ENCODE measurements around the gene UBE2D4. TPM values are rescaled to one million over a fixed set of nuclear protein-coding genes. Genes with fewer than 3 reads are reported as not detected.
"Not testable (repeated sequence)": the region's sequence is repeated elsewhere in the genome, so short reads cannot be mapped to it uniquely, and the experiment has no call there.

Gene UBE2D4
- total RNA-seq, 2 donors from 2014 or later: 6.7 to 9.0 TPM

DNA sequence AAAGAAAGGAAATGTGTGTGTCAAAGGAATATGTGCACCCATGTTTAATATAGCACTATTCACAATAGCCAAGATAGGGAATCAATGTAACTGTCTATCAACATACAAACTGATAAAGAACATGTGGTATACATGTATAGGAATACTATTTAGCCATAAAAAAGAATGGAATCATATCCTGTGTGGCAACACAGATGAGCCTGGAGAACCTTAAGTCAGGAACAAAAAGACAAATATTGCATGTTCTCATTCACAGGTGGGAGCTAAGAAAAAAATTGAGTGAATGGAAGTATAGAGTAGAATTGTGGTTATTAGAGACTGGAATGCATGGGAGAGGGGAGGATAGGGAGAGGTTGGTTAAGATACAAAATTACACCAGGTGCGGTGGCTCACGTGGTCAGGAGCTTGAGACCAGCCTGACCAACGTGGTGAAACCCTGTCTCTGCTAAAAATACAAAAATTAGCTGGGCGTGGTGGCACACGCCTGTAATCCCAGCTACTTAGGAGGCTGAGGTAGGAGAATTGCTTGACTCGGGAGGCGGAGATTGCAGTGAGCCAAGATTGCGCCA, 30.3 kb upstream of the UBE2D4 start:
- Mint-ChIP-seq H3K4me1 (ENCODE audit: low read depth) (peaks cover 23% of the 10 kb centered on the region), H3K36me3 (ENCODE audit: insufficient read depth in 2 of 2) (peaks cover 1 to 3% of the 10 kb centered on the region in 2 donors)

DNA sequence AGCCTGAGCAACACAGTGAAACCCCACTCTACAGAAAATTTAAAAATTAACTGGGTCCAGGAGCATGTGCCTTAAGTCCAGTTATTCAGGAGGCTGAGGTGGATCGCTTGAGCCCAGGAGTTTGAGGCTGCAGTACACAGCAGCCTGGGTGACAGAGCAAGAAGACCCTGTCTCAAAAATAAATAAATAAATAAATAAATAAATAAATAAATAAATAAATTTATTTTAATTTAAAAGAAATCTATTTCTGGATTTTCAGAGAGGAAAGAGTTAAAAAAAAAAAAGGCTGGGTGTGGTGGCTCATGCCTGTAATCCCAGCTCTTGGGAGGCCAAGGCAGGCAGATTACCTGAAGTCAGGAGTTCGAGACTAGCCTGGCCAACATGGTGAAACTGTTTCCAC, 27.7 kb upstream of the UBE2D4 start:
- not testable (repeated sequence) for H3K27ac Mint-ChIP-seq; ATAC-seq (replicated peaks in 1 of 2); DNase-seq; H3K9me3 Mint-ChIP-seq; H3K4me3 Mint-ChIP-seq; H3K36me3 Mint-ChIP-seq (ENCODE audit: insufficient read depth in 2 of 2); H3K27me3 Mint-ChIP-seq (ENCODE audit: low read depth)
- peaks cover 19% of the 10 kb centered on the region for H3K4me1 Mint-ChIP-seq (ENCODE audit: low read depth)

More for the DNA sequence above, 30.3 kb upstream of the UBE2D4 start:
- Mint-ChIP-seq H3K27me3 (ENCODE audit: low read depth) (no peaks in the 10 kb centered on the region), H3K27ac (no peak overlapping the region), H3K9me3 (no peaks in the 10 kb centered on the region), H3K4me3 (no peak overlapping the region)
- no peak for DNase-seq
- no peak for ATAC-seq (replicated peaks in 1 of 2)

DNA sequence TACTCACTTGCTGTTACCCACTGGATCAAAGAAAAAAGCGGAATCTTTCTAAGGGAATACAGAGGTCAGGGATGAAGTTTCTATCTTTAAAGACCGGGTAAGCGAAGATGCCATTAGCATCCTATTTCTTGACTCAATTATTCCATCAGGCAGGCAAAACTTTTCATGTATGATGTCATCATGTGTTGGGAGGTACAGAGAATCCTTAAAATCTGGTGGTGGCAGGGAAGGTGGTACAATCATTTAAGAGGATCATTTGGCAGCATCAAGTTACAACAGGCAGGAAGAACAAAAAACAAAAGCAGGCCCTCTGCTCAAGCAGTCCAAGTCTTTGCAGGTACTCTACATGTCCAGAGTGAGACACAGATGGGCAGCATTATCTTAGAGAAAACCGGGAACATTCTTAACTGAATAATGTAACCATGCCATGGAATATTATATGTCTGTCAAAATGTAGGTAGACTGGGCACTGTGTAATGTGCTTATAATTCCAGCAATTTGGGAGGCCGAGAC, 23.6 kb upstream of the UBE2D4 start:
- H3K27me3 Mint-ChIP-seq (ENCODE audit: low read depth): no peaks in the 10 kb centered on the region
- peaks cover 1 to 3% of the 10 kb centered on the region in 2 donors for H3K36me3 Mint-ChIP-seq (ENCODE audit: insufficient read depth in 2 of 2)
- DNase-seq (no peak), ATAC-seq (replicated peaks in 1 of 2) (no peak)
- no peak overlapping the region for H3K4me3 Mint-ChIP-seq
- H3K9me3 Mint-ChIP-seq: no peaks in the 10 kb centered on the region
- peak overlapping the region; percentile 1 for H3K27ac Mint-ChIP-seq
- H3K4me1 Mint-ChIP-seq (ENCODE audit: low read depth): peaks cover 31% of the 10 kb centered on the region

DNA sequence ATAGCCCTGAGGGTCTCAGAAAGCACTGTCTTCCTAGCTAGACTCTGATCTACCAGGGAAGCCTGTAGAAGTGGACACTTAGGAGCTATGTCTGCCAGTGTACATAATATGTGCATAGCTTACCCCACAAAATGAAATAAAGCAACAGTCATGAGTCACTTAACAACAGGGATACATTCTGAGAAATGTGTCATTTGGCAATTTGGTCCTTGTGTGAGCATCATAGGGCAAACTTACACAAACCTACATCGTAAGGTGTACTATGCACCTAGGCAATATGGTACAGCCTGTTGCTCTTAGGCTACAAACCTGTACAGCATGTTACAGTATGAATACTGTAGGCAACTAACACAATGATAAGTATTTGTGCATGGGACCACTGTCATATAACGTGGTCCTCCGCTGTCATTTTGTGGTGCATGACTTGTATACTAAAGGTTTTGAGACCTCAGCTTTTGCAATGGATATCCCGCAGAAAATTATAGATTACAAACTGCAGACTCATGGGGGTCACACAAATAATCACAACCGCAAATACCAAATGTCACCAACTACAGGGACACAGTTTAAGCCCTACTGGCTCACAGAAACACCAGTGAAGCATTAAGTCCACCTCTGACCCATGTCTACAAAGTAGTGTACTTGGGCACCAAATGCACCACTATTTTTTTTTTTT, 21.6 kb upstream of the UBE2D4 start:
- DNase-seq (no peak), ATAC-seq (replicated peaks in 1 of 2) (peak; percentile 68 to 74)
- Mint-ChIP-seq H3K4me3 (peak overlapping the region; percentile 95 to 96), H3K36me3 (ENCODE audit: insufficient read depth in 2 of 2) (peaks cover 1 to 3% of the 10 kb centered on the region in 2 donors), H3K4me1 (ENCODE audit: low read depth) (peaks cover 31% of the 10 kb centered on the region), H3K27ac (peak overlapping the region; percentile 10), H3K27me3 (ENCODE audit: low read depth) (no peaks in the 10 kb centered on the region), H3K9me3 (no peaks in the 10 kb centered on the region)

DNA sequence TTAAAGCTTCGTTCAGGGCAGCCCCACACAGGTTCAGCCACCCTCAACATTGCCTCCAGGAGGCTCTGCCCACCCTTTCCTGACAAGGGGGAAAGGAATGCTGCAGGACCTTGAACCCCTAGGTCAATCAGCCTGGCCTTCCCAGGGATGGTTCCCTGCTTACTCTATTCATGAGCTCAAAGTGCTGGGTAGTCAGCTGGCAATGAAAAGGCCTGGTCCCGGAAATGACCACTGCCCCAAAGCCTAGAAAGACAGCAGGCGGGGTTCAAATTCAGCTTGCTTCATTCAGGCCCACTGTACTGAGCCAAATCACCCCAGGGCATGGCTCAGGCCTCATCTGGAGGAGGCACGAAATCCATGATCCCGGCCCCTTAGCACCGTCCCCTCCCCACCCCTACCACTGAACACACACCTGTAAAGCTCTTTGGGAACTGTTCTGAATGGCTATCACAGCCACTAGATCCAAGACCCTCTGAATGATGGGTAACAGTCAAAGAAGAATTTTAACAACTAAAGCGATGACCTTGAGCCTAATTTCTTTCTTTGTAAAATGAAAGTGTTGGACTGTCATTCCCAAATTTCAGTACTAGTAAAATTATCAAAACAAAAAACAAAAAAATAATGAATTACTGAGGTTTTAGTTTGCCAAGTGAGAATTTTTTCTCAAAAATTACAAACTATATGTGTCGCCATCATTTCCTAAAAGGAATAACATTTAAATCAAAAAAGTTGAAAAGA, 20.9 kb upstream of the UBE2D4 start:
- H3K36me3 Mint-ChIP-seq (ENCODE audit: insufficient read depth in 2 of 2): peaks cover 1 to 3% of the 10 kb centered on the region in 2 donors
- no peaks in the 10 kb centered on the region for H3K27me3 Mint-ChIP-seq (ENCODE audit: low read depth)
- H3K4me1 Mint-ChIP-seq (ENCODE audit: low read depth): peaks cover 31% of the 10 kb centered on the region
- H3K4me3 Mint-ChIP-seq: peak overlapping the region; percentile 95 to 96
- no peak for ATAC-seq (replicated peaks in 1 of 2)
- H3K9me3 Mint-ChIP-seq: no peaks in the 10 kb centered on the region
- DNase-seq: no peak
- H3K27ac Mint-ChIP-seq: peak overlapping the region; percentile 97

DNA sequence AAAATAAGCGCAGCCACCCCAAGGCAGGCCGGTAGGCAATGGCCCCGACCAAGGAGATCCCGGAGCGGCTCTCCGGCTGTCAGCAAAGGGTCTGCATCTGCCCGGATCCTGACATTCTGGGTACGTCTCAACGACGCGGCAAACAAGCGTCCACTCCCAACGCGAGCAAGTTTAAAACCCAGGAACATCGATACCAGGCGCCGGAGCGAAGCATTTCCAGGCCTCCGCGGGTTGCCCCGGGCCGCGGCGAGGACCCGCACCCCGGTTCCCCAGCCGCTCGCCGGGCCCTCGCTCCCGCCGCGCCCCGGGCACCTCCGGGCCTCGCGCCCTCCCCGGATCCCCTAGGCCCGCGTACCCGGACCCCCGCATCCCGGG, 20.3 kb upstream of the UBE2D4 start:
- H3K9me3 Mint-ChIP-seq: no peaks in the 10 kb centered on the region
- H3K4me1 Mint-ChIP-seq (ENCODE audit: low read depth): peaks cover 31% of the 10 kb centered on the region
- peak overlapping the region; percentile 97 for H3K27ac Mint-ChIP-seq
- H3K27me3 Mint-ChIP-seq (ENCODE audit: low read depth): no peaks in the 10 kb centered on the region
- H3K4me3 Mint-ChIP-seq: peak overlapping the region; percentile 95 to 96
- ATAC-seq (replicated peaks in 1 of 2): peak; percentile 10 to 37
- H3K36me3 Mint-ChIP-seq (ENCODE audit: insufficient read depth in 2 of 2): peaks cover 1 to 3% of the 10 kb centered on the region in 2 donors
- peak; percentile 20 to 38 for DNase-seq

DNA sequence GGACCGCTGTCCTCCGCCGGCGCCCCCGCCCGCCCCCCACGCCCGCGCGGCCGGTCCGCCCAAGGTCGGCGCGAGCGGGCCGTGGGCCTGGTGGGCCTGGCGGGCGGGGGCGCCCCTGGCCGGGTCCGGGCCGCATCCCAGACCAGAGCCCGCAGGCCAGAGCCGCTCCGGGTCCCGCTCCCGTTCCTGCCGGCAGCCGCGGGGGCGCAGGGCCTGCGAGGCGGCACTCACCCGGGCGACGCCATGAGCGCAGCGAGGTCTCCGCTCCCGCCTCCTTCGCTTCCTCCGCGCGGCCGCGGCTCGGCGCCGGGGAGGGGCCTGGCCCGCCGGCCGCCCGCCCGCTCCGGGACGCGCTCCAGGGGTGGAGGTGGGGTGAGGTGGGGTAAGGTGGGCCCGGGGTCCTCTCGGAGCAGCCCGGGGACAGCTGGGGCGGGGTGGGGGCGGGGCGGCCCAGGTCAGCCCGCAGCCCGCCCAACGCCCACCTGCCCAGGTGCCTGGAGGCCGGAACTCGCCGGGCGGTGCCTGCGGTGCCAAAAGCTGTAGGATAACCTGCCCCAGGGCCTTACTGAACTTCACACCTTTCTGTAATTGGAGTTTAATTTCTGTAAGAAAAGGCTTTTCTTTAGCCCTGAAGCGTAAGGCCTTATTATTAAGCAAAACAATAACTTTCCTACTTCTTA, 19.8 kb upstream of the UBE2D4 start, which contains the start of gene URGCP:
Gene URGCP, minus strand, starts transcription at position 266 of the 680 bp plus-strand sequence. Its CDS starts 21 bp downstream, at position 245.
- H3K9me3 Mint-ChIP-seq: no peaks in the 10 kb centered on the region
- ATAC-seq (replicated peaks in 1 of 2) (peak; percentile 83), DNase-seq (peak; percentile 67 to 70)
- no peaks in the 10 kb centered on the region for H3K27me3 Mint-ChIP-seq (ENCODE audit: low read depth)
- H3K27ac Mint-ChIP-seq: peak within 1 kb of the TSS; percentile 97
- peaks cover 1 to 3% of the 10 kb centered on the region in 2 donors for H3K36me3 Mint-ChIP-seq (ENCODE audit: insufficient read depth in 2 of 2)
- peaks cover 31% of the 10 kb centered on the region for H3K4me1 Mint-ChIP-seq (ENCODE audit: low read depth)
- H3K4me3 Mint-ChIP-seq: peak within 1 kb of the TSS; percentile 95 to 96

DNA sequence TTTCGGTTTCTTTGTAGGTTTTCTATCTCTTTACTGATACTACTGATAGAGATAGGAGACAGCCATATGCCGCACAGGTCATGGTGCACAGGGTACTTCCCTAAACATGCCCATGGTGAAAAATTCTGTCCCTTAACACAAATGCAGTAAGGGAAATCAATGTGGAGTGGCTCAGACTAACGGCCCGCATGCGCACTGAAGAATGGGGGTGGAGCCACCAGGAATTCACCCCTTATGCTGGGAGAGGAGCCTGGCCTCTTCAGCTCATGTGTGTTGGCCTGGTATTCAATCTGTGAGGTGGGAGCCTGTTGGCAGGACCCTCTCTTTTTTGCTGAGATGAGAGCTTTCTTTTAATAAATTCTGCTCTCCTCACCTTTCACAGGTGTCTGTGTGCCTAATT, 11.4 kb upstream of the UBE2D4 start:
- no peak for ATAC-seq (replicated peaks in 1 of 2)
- no peak overlapping the region for H3K27ac Mint-ChIP-seq
- no peaks in the 10 kb centered on the region for H3K36me3 Mint-ChIP-seq (ENCODE audit: insufficient read depth in 2 of 2)
- H3K4me3 Mint-ChIP-seq: no peak overlapping the region
- no peaks in the 10 kb centered on the region for H3K9me3 Mint-ChIP-seq
- no peaks in the 10 kb centered on the region for H3K27me3 Mint-ChIP-seq (ENCODE audit: low read depth)
- H3K4me1 Mint-ChIP-seq (ENCODE audit: low read depth): no peaks in the 10 kb centered on the region
- DNase-seq: no peak

DNA sequence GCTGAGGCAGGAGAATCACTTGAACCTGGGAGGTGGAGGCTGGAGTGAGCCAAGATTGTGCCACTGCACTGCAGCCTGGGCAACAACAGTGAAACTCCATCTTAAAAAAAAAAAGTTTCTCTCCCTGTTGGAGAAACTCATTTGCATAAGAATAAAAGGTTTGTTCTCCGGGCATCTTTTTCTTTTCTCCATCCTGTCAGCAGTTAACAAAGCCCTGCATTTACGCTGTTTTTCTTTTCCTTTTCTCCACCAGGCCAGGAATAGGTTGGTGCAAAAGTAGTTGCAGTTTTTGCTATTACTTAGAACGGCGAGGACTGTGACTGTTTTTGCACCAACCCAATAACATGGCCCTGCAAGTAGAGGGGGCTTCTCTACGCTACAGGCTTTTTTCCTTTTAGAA, 10.3 kb upstream of the UBE2D4 start:
- Mint-ChIP-seq H3K4me1 (ENCODE audit: low read depth) (peaks cover 3% of the 10 kb centered on the region), H3K27ac (no peak overlapping the region), H3K27me3 (ENCODE audit: low read depth) (no peaks in the 10 kb centered on the region), H3K4me3 (no peak overlapping the region), H3K9me3 (no peaks in the 10 kb centered on the region), H3K36me3 (ENCODE audit: insufficient read depth in 2 of 2) (no peaks in the 10 kb centered on the region)
- DNase-seq: no peak
- no peak for ATAC-seq (replicated peaks in 1 of 2)

DNA sequence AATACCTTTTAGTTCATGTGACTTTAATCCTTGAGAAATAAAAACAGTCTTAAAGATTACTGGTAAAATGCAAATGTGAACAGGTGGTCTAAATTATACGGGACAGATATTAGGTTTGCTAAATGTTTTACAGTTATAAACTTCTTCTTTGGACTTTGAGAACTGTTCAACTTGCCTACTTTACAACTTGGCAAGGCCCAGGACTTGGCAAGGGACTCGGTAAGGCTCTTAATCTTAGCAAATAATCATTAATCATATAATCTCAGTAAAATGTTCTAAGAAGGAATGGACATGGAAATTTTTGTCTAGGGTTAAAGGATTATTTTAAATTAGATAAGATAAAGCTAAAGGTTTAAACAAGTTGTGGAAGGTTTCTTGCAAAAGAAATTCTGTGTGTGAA, 4.8 kb upstream of the UBE2D4 start:
- no peaks in the 10 kb centered on the region for H3K9me3 Mint-ChIP-seq
- H3K36me3 Mint-ChIP-seq (ENCODE audit: insufficient read depth in 2 of 2): peaks cover 2 to 3% of the 10 kb centered on the region in 2 donors
- peak overlapping the region; percentile 42 for H3K27ac Mint-ChIP-seq
- DNase-seq: no peak
- H3K4me3 Mint-ChIP-seq: no peak overlapping the region
- no peaks in the 10 kb centered on the region for H3K27me3 Mint-ChIP-seq (ENCODE audit: low read depth)
- H3K4me1 Mint-ChIP-seq (ENCODE audit: low read depth): peaks cover 22% of the 10 kb centered on the region
- no peak for ATAC-seq (replicated peaks in 1 of 2)

DNA sequence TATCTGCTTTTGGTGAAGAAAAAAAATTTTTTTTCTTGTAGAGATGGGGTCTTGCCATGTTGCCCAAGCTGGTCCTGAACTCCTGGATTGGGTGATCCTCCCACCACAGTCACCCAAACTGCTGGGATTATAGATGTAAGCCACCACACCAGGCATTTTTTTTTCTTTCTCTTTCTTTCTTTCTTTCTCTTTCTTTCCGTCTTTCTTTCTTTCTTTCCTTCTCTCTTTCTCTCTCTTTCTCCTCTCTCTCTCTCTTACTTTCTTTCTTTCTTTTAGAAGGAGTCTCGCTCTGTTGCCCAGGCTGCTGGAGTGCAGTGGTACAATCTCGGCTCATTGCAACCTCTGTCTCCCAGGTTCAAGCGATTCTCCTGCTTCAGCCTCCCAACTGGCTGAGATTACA, 3.5 kb upstream of the UBE2D4 start:
- ATAC-seq (replicated peaks in 1 of 2): no peak
- peak overlapping the region; percentile 16 for H3K27ac Mint-ChIP-seq
- no peaks in the 10 kb centered on the region for H3K9me3 Mint-ChIP-seq
- peaks cover 2 to 3% of the 10 kb centered on the region in 2 donors for H3K36me3 Mint-ChIP-seq (ENCODE audit: insufficient read depth in 2 of 2)
- no peak overlapping the region for H3K4me3 Mint-ChIP-seq
- no peaks in the 10 kb centered on the region for H3K27me3 Mint-ChIP-seq (ENCODE audit: low read depth)
- H3K4me1 Mint-ChIP-seq (ENCODE audit: low read depth): peaks cover 34% of the 10 kb centered on the region
- no peak for DNase-seq

DNA sequence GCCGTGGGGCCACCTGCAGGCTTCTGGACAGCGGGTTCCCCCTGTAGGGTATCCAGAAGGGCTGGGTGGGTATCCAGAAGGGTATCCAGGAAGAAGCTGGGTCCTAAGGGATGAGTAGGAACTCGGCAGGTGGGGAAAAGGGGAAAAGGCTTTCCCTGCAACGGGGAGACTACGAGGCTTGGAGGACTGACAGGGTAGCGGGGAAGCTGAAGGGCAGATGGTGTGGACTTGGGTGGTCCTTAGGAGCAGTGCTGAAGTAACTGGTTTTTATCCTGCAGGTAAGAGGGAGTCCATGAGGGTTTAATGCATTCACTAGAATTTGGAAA, 525 bp downstream of the UBE2D4 start:
- H3K4me1 Mint-ChIP-seq (ENCODE audit: low read depth): peaks cover 47% of the 10 kb centered on the region
- DNase-seq (no peak), ATAC-seq (replicated peaks in 1 of 2) (peak; percentile 18 to 21)
- H3K36me3 Mint-ChIP-seq (ENCODE audit: insufficient read depth in 2 of 2): peaks cover 5 to 6% of the 10 kb centered on the region in 2 donors
- no peaks in the 10 kb centered on the region for H3K27me3 Mint-ChIP-seq (ENCODE audit: low read depth)
- H3K27ac Mint-ChIP-seq: peak overlapping the region; percentile 90
- peak overlapping the region; percentile 93 to 98 for H3K4me3 Mint-ChIP-seq
- no peaks in the 10 kb centered on the region for H3K9me3 Mint-ChIP-seq

DNA sequence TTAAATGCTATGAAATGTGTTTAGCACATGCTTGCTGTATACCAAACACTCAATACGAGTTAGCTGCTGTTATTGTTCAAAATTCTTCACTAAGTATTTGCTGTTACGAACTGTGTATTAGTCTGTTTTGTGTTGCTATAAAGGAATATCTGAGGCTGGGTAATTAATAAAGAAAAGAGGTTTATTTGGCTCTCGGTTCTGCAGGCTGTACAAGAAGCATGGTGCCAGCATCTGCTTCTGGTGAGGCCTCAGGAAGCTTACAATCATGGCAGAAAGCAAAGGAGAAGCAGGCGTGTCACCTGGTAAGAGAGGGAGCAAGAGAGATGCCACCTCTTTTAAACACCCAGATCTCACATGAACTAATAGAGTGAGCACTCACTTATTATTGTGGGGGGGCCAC, 1.6 kb downstream of the UBE2D4 start:
- Mint-ChIP-seq H3K9me3 (no peaks in the 10 kb centered on the region), H3K27ac (peak overlapping the region; percentile 75), H3K4me1 (ENCODE audit: low read depth) (peaks cover 47% of the 10 kb centered on the region), H3K4me3 (peak overlapping the region in 1 of 2 donors; percentile 64), H3K36me3 (ENCODE audit: insufficient read depth in 2 of 2) (peaks cover 5 to 6% of the 10 kb centered on the region in 2 donors), H3K27me3 (ENCODE audit: low read depth) (no peaks in the 10 kb centered on the region)
- ATAC-seq (replicated peaks in 1 of 2) (no peak), DNase-seq (no peak)
